AG04450 (cell line): ENCODE data around the gene LILRA5. TPM values are rescaled to one million over a fixed set of nuclear protein-coding genes. Genes with fewer than 3 reads are reported as not detected.

Source experiments
- CTCF ChIA-PET: fragments of 300-600, 350-600 bp; formaldehyde crosslinking; extraction: SDS; loops from one replicate; lab custom pipeline; 2022; ENCODE audit warnings: antibody characterized with exemption, inconsistent platforms; lab: Charles Lee
- POLR2A ChIA-PET: fragments of 350-600 bp; formaldehyde crosslinking; extraction: SDS; loops from one replicate; lab custom pipeline; 2021; ENCODE audit warnings: antibody characterized with exemption, inconsistent platforms; lab: Yijun Ruan, JAX
- DNase-seq: peaks from one replicate; pipeline ENCODE4 v3.0.0-alpha.2; 2011; ENCODE audit warnings: low read depth, low spot score
- H3K27ac ChIP-seq: one replicate; pipeline ENCODE4 v1.5.1; 2012; ENCODE audit warnings: low read depth, low read length, control low read depth
- H3K27me3 ChIP-seq: one replicate; pipeline ENCODE4 v1.6.0; 2012; ENCODE audit warnings: low read length; ENCODE audit not compliant: control insufficient read depth, insufficient read depth
- H3K4me3 ChIP-seq: 2 replicates; pipeline ENCODE4 v1.5.1; 2011; ENCODE audit warnings: mild to moderate bottlenecking, low read depth, low read length, control low read depth
- H3K9me3 ChIP-seq: 2 replicates; pipeline ENCODE4 v1.5.1; 2012; ENCODE audit warnings: low read length; ENCODE audit not compliant: control insufficient read depth, insufficient read depth
- CTCF ChIP-seq: IDR thresholded peaks from 2 replicates; pipeline ENCODE4 v1.5.1; 2011; ENCODE audit warnings: low read depth, low read length, control low read depth, inconsistent platforms
- polyA plus RNA-seq: library from polyadenylated mRNA; depleted of rRNA; stranded (reverse); fragments of >200 nt; gene quantifications from 2 replicates; pipeline ENCODE4 v1.2.3, GENCODE V29; 2011

LILRA5 gene
- polyA plus RNA-seq, 1 experiment, result not detected

- DNase-seq, result no peak
- no peaks in the 10 kb centered on the region for H3K27me3 ChIP-seq
- no peak for TF ChIP-seq CTCF
- no peaks in the 10 kb centered on the region; the same call in 1 of the 2 replicates for H3K9me3 ChIP-seq
- H3K4me3 ChIP-seq, result no peak overlapping the region
- POLR2A ChIA-PET, result no interaction called here
- no peak overlapping the region for H3K27ac ChIP-seq
- CTCF ChIA-PET, result no interaction called here
Measured at GRCh38 chr19:54312011-54312410, 955 bp downstream of the LILRA5 start.

- CTCF ChIA-PET, result interaction anchor here (0.7 kb wide), 1 partner anchor 13 kb away, joined by 3 read pairs; no protein-coding TSS in a partner anchor
- Histone ChIP-seq H3K4me3 (no peak overlapping the region), H3K27ac (no peak overlapping the region), H3K9me3 (no peaks in the 10 kb centered on the region; the same call in 1 of the 2 replicates), H3K27me3 (no peaks in the 10 kb centered on the region)
- POLR2A ChIA-PET, result no interaction called here
- TF ChIP-seq CTCF, result no peak
- no peak for DNase-seq
Measured at GRCh38 chr19:54311486-54311885, 1.5 kb downstream of the LILRA5 start.

- POLR2A ChIA-PET, result no interaction called here
- CTCF ChIA-PET, result no interaction called here
Measured at GRCh38 chr19:54310543-54310942, 2.4 kb downstream of the LILRA5 start.

GRCh38 chr19:54309811-54310210, 3.2 kb downstream of the LILRA5 start:
- H3K27ac ChIP-seq, result no peak overlapping the region
- H3K4me3 ChIP-seq, result no peak overlapping the region
- POLR2A ChIA-PET, result no interaction called here
- CTCF ChIA-PET, result no interaction called here
- H3K9me3 ChIP-seq, result no peaks in the 10 kb centered on the region; the same call in none of the 2 replicates
- no peak for TF ChIP-seq CTCF
- DNase-seq, result no peak
- H3K27me3 ChIP-seq, result no peaks in the 10 kb centered on the region

More at GRCh38 chr19:54310543-54310942, 2.4 kb downstream of the LILRA5 start:
- DNase-seq, result no peak
- Histone ChIP-seq H3K27me3 (no peaks in the 10 kb centered on the region), H3K9me3 (no peaks in the 10 kb centered on the region; the same call in 1 of the 2 replicates), H3K27ac (no peak overlapping the region), H3K4me3 (no peak overlapping the region)
- TF ChIP-seq CTCF, result no peak

- Histone ChIP-seq H3K27me3 (no peaks in the 10 kb centered on the region), H3K4me3 (no peak overlapping the region), H3K9me3 (no peaks in the 10 kb centered on the region; the same call in none of the 2 replicates), H3K27ac (no peak overlapping the region)
- CTCF ChIA-PET, result interaction anchor here (0.7 to 1.2 kb wide), 2 partner anchors 42 to 83 kb away, joined by 4 to 5 read pairs; no protein-coding TSS in a partner anchor
- POLR2A ChIA-PET, result no interaction called here
- DNase-seq, result no peak
- TF ChIP-seq CTCF, result no peak
Measured at GRCh38 chr19:54307389-54308020, 5.5 kb downstream of the LILRA5 start.
